ENCODE data around the gene OPTN. TPM values are rescaled to one million over a fixed set of nuclear protein-coding genes. Genes with fewer than 3 reads are reported as not detected.

Gene OPTN
- total and polyA plus RNA-seq, 2 experiments from 2014 or later, result 48.7 to 79.4 TPM

GRCh38 chr10:13183625-13184024 lies 83.7 kb downstream of the OPTN start:
- Histone ChIP-seq H3K4me2 (no peak overlapping the region), H3K79me2 (no peaks in the 10 kb centered on the region), H2AFZ (no peak overlapping the region), H3K9me2 (replicated peaks; ENCODE audit: insufficient read depth) (no peaks in the 10 kb centered on the region), H3K9me3 (ENCODE audit: low read depth) (no peaks in the 10 kb centered on the region), H3K27me3 (no peaks in the 10 kb centered on the region), H3K4me1 (ENCODE audit: insufficient read depth) (no peaks in the 10 kb centered on the region), H3K4me3 (no peak overlapping the region), H3K36me3 (replicated peaks; ENCODE audit: insufficient read depth, low read depth) (no peaks in the 10 kb centered on the region), H3K27ac (no peak overlapping the region), H4K20me1 (ENCODE audit: insufficient read depth, poor library complexity, severe bottlenecking) (no peaks in the 10 kb centered on the region)
- TF ChIP-seq CTCF (IDR thresholded peaks at IDR 0.05; ENCODE audit: poor library complexity) (no peak), EZH2phosphoT487 (IDR thresholded peaks at IDR 0.05; ENCODE audit: low read depth, severe bottlenecking, unreplicated experiment) (no peak), EZH2 (IDR thresholded peaks at IDR 0.05; ENCODE audit: borderline replicate concordance) (no peak)
- WGBS (ENCODE audit: low lambda C conversion rate, missing lambda C conversion rate), result 90% methylated on average over 5 of the region's 5 CpGs
- DNase-seq (ENCODE audit: low spot score), result no peak

GRCh38 chr10:13184276-13184675 lies 84.3 kb downstream of the OPTN start:
- H3K36me3 ChIP-seq (replicated peaks; ENCODE audit: insufficient read depth, low read depth), result no peaks in the 10 kb centered on the region
- no peaks in the 10 kb centered on the region for H4K20me1 ChIP-seq (ENCODE audit: insufficient read depth, poor library complexity, severe bottlenecking)
- no peak overlapping the region for H3K27ac ChIP-seq
- H3K9me3 ChIP-seq (ENCODE audit: low read depth), result no peaks in the 10 kb centered on the region
- no peaks in the 10 kb centered on the region for H3K79me2 ChIP-seq
- DNase-seq (ENCODE audit: low spot score), result no peak
- H2AFZ ChIP-seq, result no peak overlapping the region
- H3K4me1 ChIP-seq (ENCODE audit: insufficient read depth), result no peaks in the 10 kb centered on the region
- H3K4me2 ChIP-seq, result no peak overlapping the region
- no peak for TF ChIP-seq EZH2 (IDR thresholded peaks at IDR 0.05; ENCODE audit: borderline replicate concordance)
- no peak for TF ChIP-seq EZH2phosphoT487 (IDR thresholded peaks at IDR 0.05; ENCODE audit: low read depth, severe bottlenecking, unreplicated experiment)
- no peak for TF ChIP-seq CTCF (IDR thresholded peaks at IDR 0.05; ENCODE audit: poor library complexity)
- no peak overlapping the region for H3K4me3 ChIP-seq
- H3K27me3 ChIP-seq, result no peaks in the 10 kb centered on the region
- 92% methylated on average over 2 of the region's 2 CpGs for WGBS (ENCODE audit: low lambda C conversion rate, missing lambda C conversion rate)
- no peaks in the 10 kb centered on the region for H3K9me2 ChIP-seq (replicated peaks; ENCODE audit: insufficient read depth)

GRCh38 chr10:13184730-13185514 lies 85.0 kb downstream of the OPTN start:
- Histone ChIP-seq H3K4me2 (no peak overlapping the region), H3K4me3 (no peak overlapping the region), H3K79me2 (no peaks in the 10 kb centered on the region), H3K36me3 (replicated peaks; ENCODE audit: insufficient read depth, low read depth) (no peaks in the 10 kb centered on the region), H3K27me3 (no peaks in the 10 kb centered on the region), H3K27ac (no peak overlapping the region), H4K20me1 (ENCODE audit: insufficient read depth, poor library complexity, severe bottlenecking) (no peaks in the 10 kb centered on the region), H3K9me3 (ENCODE audit: low read depth) (no peaks in the 10 kb centered on the region), H2AFZ (no peak overlapping the region), H3K4me1 (ENCODE audit: insufficient read depth) (no peaks in the 10 kb centered on the region), H3K9me2 (replicated peaks; ENCODE audit: insufficient read depth) (no peaks in the 10 kb centered on the region)
- WGBS (ENCODE audit: low lambda C conversion rate, missing lambda C conversion rate), result 95% methylated on average over 5 of the region's 5 CpGs
- no peak for DNase-seq (ENCODE audit: low spot score)
- TF ChIP-seq CTCF (IDR thresholded peaks at IDR 0.05; ENCODE audit: poor library complexity) (no peak), EZH2phosphoT487 (IDR thresholded peaks at IDR 0.05; ENCODE audit: low read depth, severe bottlenecking, unreplicated experiment) (no peak), EZH2 (IDR thresholded peaks at IDR 0.05; ENCODE audit: borderline replicate concordance) (no peak)

Data from hepatocyte (in vitro differentiated cells).